ENCODE measurements around the gene GAB2. TPM values are rescaled to one million over a fixed set of nuclear protein-coding genes. Genes with fewer than 3 reads are reported as not detected.
"Not testable (repeated sequence)": the region's sequence is repeated elsewhere in the genome, so short reads cannot be mapped to it uniquely, and the experiment has no call there.

GAB2 gene
- total RNA-seq, 2 experiments from 2014 or later = 1.2 to 1.3 TPM

- TF ChIP-seq EZH2phosphoT487 (IDR thresholded peaks at IDR 0.05; ENCODE audit: borderline replicate concordance, low read depth, low read length) (no peak), CTCF (conservative IDR thresholded peaks at IDR 0.05; ENCODE audit: low read length) (no peak)
- H3K36me3 ChIP-seq (ENCODE audit: insufficient read depth, low read length) = no peaks in the 10 kb centered on the region
- ChIA-PET CTCF (ENCODE audit: unreplicated experiment) (no interaction called here), POLR2A (no interaction called here)
- no TSS peak for BruUV-seq (replicated peaks)
- H4K20me1 ChIP-seq (ENCODE audit: insufficient read depth, low read length) = no peaks in the 10 kb centered on the region
- H3K4me1 ChIP-seq (ENCODE audit: insufficient read depth, low read length, poor library complexity, severe bottlenecking) = no peaks in the 10 kb centered on the region
- H3K79me2 ChIP-seq (ENCODE audit: insufficient read depth, low read depth, low read length) = no peaks in the 10 kb centered on the region
- intact Hi-C loops (cut with micrococcal nuclease; ENCODE audit: unreplicated experiment) = no loop called here
- no peak overlapping the region for H2AFZ ChIP-seq (ENCODE audit: low read length)
- no peak overlapping the region for H3K4me2 ChIP-seq (ENCODE audit: low read length)
- no peak overlapping the region for H3K27ac ChIP-seq (ENCODE audit: low read depth, low read length, poor library complexity, severe bottlenecking)
- DNase-seq (ENCODE audit: low spot score) = no peak
- no peaks in the 10 kb centered on the region for H3K9me3 ChIP-seq (ENCODE audit: low read length)
- H3K4me3 ChIP-seq (ENCODE audit: low read depth, low read length, poor library complexity, severe bottlenecking) = no peak overlapping the region
- no peaks in the 10 kb centered on the region; the same call in 1 of the 2 replicates for H3K9me2 ChIP-seq (ENCODE audit: insufficient read depth, low read length)
Measured at GRCh38 chr11:78363024-78363619, 54.5 kb downstream of the GAB2 start.

- Histone ChIP-seq H3K27ac (ENCODE audit: low read depth, low read length, poor library complexity, severe bottlenecking) (no peak overlapping the region), H3K36me3 (ENCODE audit: insufficient read depth, low read length) (no peaks in the 10 kb centered on the region), H3K4me1 (ENCODE audit: insufficient read depth, low read length, poor library complexity, severe bottlenecking) (no peaks in the 10 kb centered on the region), H3K4me3 (ENCODE audit: low read depth, low read length, poor library complexity, severe bottlenecking) (no peak overlapping the region), H3K4me2 (ENCODE audit: low read length) (no peak overlapping the region), H3K9me3 (ENCODE audit: low read length) (no peaks in the 10 kb centered on the region), H2AFZ (ENCODE audit: low read length) (no peak overlapping the region), H3K9me2 (ENCODE audit: insufficient read depth, low read length) (no peaks in the 10 kb centered on the region; the same call in 1 of the 2 replicates), H4K20me1 (ENCODE audit: insufficient read depth, low read length) (no peaks in the 10 kb centered on the region), H3K79me2 (ENCODE audit: insufficient read depth, low read depth, low read length) (no peaks in the 10 kb centered on the region)
- POLR2A ChIA-PET = no interaction called here
- intact Hi-C loops (cut with micrococcal nuclease; ENCODE audit: unreplicated experiment) = no loop called here
- TF ChIP-seq EZH2phosphoT487 (IDR thresholded peaks at IDR 0.05; ENCODE audit: borderline replicate concordance, low read depth, low read length) (no peak), CTCF (conservative IDR thresholded peaks at IDR 0.05; ENCODE audit: low read length) (no peak)
- no peak for DNase-seq (ENCODE audit: low spot score)
- BruUV-seq (replicated peaks) = no TSS peak
- CTCF ChIA-PET (ENCODE audit: unreplicated experiment) = no interaction called here
Measured at GRCh38 chr11:78361228-78361627, 56.4 kb downstream of the GAB2 start.

GRCh38 chr11:78359921-78360320 is 57.7 kb downstream of the GAB2 start:
- no peaks in the 10 kb centered on the region for H3K79me2 ChIP-seq (ENCODE audit: insufficient read depth, low read depth, low read length)
- CTCF ChIA-PET (ENCODE audit: unreplicated experiment) = no interaction called here
- no peaks in the 10 kb centered on the region for H3K4me1 ChIP-seq (ENCODE audit: insufficient read depth, low read length, poor library complexity, severe bottlenecking)
- no peak overlapping the region for H3K27ac ChIP-seq (ENCODE audit: low read depth, low read length, poor library complexity, severe bottlenecking)
- POLR2A ChIA-PET = no interaction called here
- BruUV-seq (replicated peaks) = no TSS peak
- DNase-seq (ENCODE audit: low spot score) = no peak
- H3K4me2 ChIP-seq (ENCODE audit: low read length) = no peak overlapping the region
- no peaks in the 10 kb centered on the region; the same call in 1 of the 2 replicates for H3K9me2 ChIP-seq (ENCODE audit: insufficient read depth, low read length)
- TF ChIP-seq CTCF (conservative IDR thresholded peaks at IDR 0.05; ENCODE audit: low read length) = no peak
- no peak for TF ChIP-seq EZH2phosphoT487 (IDR thresholded peaks at IDR 0.05; ENCODE audit: borderline replicate concordance, low read depth, low read length)
- no peaks in the 10 kb centered on the region for H3K36me3 ChIP-seq (ENCODE audit: insufficient read depth, low read length)
- no peak overlapping the region for H2AFZ ChIP-seq (ENCODE audit: low read length)
- H4K20me1 ChIP-seq (ENCODE audit: insufficient read depth, low read length) = no peaks in the 10 kb centered on the region
- no peaks in the 10 kb centered on the region for H3K9me3 ChIP-seq (ENCODE audit: low read length)
- intact Hi-C loops (cut with micrococcal nuclease; ENCODE audit: unreplicated experiment) = no loop called here
- no peak overlapping the region for H3K4me3 ChIP-seq (ENCODE audit: low read depth, low read length, poor library complexity, severe bottlenecking)

- H3K9me2 ChIP-seq (ENCODE audit: insufficient read depth, low read length); H4K20me1 ChIP-seq (ENCODE audit: insufficient read depth, low read length); DNase-seq (ENCODE audit: low spot score); H3K9me3 ChIP-seq (ENCODE audit: low read length); H3K27ac ChIP-seq (ENCODE audit: low read depth, low read length, poor library complexity, severe bottlenecking); H3K79me2 ChIP-seq (ENCODE audit: insufficient read depth, low read depth, low read length); POLR2A ChIA-PET; intact Hi-C loops (cut with micrococcal nuclease; ENCODE audit: unreplicated experiment); H3K4me1 ChIP-seq (ENCODE audit: insufficient read depth, low read length, poor library complexity, severe bottlenecking); BruUV-seq (replicated peaks); CTCF ChIA-PET (ENCODE audit: unreplicated experiment); H3K36me3 ChIP-seq (ENCODE audit: insufficient read depth, low read length); H3K4me3 ChIP-seq (ENCODE audit: low read depth, low read length, poor library complexity, severe bottlenecking); H2AFZ ChIP-seq (ENCODE audit: low read length); H3K4me2 ChIP-seq (ENCODE audit: low read length): not testable (repeated sequence)
Measured at GRCh38 chr11:78357924-78358323, 59.7 kb downstream of the GAB2 start.
